ENCODE measurements around the gene GABRB3.

GABRB3 gene

GRCh38 chr15:26689462-26689861 lies 83.4 kb downstream of the GABRB3 start:
- TF ChIP-seq CTCF (IDR thresholded peaks at IDR 0.05), result no peak

DNA sequence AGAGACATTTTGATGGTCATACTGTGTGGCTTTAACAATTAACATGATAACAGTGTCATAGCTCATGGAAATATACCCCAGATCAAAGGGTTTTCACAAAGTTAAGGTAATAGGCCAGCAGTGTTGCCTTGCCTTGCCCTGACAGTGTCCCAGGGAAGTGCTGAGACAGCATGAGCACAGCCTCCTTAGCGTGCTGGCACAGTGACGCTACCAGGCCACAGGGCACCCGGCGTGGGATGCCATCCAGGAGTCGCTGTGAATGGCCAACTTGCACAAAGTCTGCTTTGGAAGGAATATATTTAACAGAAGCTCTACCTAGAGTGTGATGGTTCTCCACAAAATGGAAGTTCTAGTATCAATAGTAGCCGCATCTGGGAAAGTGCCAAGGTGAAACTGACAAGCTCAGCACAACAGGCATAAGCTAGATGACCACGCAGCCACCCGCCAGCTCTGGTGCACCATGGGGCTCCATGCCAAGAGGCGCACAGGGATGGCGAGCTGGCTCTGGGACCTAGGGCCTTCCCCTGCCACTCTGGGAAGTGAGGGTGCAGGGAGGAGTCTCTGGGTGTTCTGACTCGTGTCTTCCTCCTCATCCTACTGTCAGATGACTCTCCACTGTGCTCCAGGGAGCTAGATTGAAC lies 86.2 kb downstream of the GABRB3 start:
- no peak for TF ChIP-seq CTCF (IDR thresholded peaks at IDR 0.05)

- TF ChIP-seq CTCF (IDR thresholded peaks at IDR 0.05), result no peak
These were observed 90.2 kb downstream of the GABRB3 start for GRCh38 chr15:26682598-26683164.

- TF ChIP-seq CTCF (IDR thresholded peaks at IDR 0.05), result no peak
These were observed 92.9 kb downstream of the GABRB3 start for GRCh38 chr15:26679927-26680326.

- no peak for TF ChIP-seq CTCF (IDR thresholded peaks at IDR 0.05)
These were observed 96.8 kb downstream of the GABRB3 start for GRCh38 chr15:26676115-26676514.

GRCh38 chr15:26674467-26674866 lies 98.4 kb downstream of the GABRB3 start:
- TF ChIP-seq CTCF (IDR thresholded peaks at IDR 0.05), result no peak

DNA sequence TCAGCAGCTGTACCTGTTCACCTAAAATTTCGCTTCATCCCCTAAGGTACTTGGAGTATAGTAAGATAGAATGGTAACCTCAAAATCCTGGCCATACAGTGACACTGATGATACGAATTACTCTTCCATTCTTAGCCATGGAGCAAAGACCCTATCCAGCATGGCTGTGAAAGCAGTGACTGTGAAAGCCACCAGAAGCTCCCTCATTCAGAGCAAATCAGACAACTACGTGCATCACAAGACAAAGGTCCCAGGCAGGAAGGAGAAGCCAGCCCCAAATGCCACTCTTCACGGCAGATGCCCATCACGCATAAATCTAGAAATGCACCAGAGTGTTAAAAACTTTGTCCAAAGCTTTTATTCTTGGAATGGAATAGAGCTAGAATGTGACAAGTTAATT lies 99.4 kb downstream of the GABRB3 start:
- no peak for TF ChIP-seq CTCF (IDR thresholded peaks at IDR 0.05)

DNA sequence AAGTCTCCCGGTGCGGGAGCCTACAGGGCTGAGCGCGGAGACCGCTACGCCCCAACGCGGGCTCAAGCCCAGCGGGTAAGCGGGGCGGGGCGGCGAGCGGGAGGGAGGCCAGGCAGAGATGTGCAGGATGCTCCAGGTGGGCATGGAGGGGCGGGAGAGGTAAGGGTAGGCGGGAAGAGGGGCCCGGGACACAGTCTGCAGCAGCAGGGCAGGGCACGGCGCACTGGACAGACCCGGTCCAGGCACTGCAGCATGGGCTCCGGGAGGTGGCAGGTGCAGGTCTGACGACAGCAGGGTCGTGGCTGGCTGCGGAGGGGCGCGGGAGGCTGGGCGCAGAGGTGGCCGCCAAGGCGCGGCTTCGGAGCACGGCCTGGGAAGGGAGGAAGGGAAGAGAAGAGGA lies 102.8 kb downstream of the GABRB3 start:
- TF ChIP-seq CTCF (IDR thresholded peaks at IDR 0.05), result no peak

Data from LNCAP (cell line).